ENCODE measurements around the gene KITLG. TPM values are rescaled to one million over a fixed set of nuclear protein-coding genes. Genes with fewer than 3 reads are reported as not detected.
"Not testable (repeated sequence)": the region's sequence is repeated elsewhere in the genome, so short reads cannot be mapped to it uniquely, and the experiment has no call there.

The KITLG gene
- total RNA-seq, 4 donors from 2014 or later, result 10.2 to 27.5 (median 16.4) TPM

DNA sequence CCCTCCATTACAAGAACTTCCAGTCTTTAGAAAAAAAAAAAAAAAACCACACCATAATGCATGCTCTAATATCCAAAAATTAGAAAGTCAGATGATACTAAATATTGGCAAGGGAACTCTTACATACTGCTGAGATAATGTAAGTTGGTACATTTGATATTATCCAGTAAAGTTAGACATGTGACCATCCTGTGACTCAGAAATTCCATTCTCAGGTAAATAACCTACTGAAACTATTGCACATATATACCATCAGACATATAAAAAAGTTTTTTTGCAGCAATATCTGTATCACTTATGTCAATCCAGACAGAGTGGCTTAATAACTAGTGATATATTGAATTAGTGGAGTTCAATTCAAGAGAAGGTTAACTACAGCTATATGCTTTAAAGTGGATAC is 63.5 kb downstream of the KITLG start:
- Histone ChIP-seq H3K36me3 (peaks cover 0 to 21% (median 0%) of the 10 kb centered on the region in 3 donors), H3K27ac (no peak overlapping the region), H3K27me3 (no peaks in the 10 kb centered on the region), H3K9me3 (no peaks in the 10 kb centered on the region), H3K4me1 (peaks cover 0 to 25% (median 5%) of the 10 kb centered on the region in 4 donors), H3K4me3 (no peak overlapping the region)
- no peak for DNase-seq (ENCODE audit: low spot score in 2 of 2)
- TF ChIP-seq, protein P1, sequence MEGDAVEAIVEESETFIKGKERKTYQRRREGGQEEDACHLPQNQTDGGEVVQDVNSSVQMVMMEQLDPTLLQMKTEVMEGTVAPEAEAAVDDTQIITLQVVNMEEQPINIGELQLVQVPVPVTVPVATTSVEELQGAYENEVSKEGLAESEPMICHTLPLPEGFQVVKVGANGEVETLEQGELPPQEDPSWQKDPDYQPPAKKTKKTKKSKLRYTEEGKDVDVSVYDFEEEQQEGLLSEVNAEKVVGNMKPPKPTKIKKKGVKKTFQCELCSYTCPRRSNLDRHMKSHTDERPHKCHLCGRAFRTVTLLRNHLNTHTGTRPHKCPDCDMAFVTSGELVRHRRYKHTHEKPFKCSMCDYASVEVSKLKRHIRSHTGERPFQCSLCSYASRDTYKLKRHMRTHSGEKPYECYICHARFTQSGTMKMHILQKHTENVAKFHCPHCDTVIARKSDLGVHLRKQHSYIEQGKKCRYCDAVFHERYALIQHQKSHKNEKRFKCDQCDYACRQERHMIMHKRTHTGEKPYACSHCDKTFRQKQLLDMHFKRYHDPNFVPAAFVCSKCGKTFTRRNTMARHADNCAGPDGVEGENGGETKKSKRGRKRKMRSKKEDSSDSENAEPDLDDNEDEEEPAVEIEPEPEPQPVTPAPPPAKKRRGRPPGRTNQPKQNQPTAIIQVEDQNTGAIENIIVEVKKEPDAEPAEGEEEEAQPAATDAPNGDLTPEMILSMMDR (IDR thresholded peaks at IDR 0.05), result no peak
- TF ChIP-seq POLR2A (IDR thresholded peaks at IDR 0.05) (no peak), EP300 (IDR thresholded peaks at IDR 0.05) (no peak)

DNA sequence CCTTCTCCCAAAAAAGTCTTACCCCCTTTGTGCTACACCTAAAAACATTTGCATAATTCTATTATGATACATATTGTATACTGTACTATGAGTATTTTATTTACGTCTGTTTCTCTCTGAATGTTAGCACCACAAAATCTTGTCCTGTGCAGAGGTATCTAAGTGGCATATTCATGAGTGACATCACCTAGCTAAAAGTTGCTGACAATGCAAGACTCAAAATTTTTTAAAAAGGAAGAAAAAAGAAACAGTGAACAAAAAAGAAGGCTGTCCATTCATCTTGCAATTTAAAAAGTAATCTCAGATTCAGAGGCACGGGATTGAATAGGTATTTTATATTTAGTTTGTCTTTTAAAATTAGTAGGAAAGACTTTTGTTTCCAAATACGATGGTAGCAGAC is 69.4 kb downstream of the KITLG start:
- Histone ChIP-seq H3K9me3 (no peaks in the 10 kb centered on the region), H3K4me3 (no peak overlapping the region), H3K27ac (no peak overlapping the region), H3K4me1 (peaks cover 0 to 6% (median 0%) of the 10 kb centered on the region in 4 donors), H3K27me3 (no peaks in the 10 kb centered on the region), H3K36me3 (peaks cover 0 to 19% (median 0%) of the 10 kb centered on the region in 3 donors)
- TF ChIP-seq POLR2A (IDR thresholded peaks at IDR 0.05) (no peak), EP300 (IDR thresholded peaks at IDR 0.05) (no peak)
- TF ChIP-seq, protein P1 (IDR thresholded peaks at IDR 0.05), result no peak
- no peak for DNase-seq (ENCODE audit: low spot score in 2 of 2)
- WGBS, 2 donors, result 94 to 95% methylated on average over 3 of the region's 3 CpGs

DNA sequence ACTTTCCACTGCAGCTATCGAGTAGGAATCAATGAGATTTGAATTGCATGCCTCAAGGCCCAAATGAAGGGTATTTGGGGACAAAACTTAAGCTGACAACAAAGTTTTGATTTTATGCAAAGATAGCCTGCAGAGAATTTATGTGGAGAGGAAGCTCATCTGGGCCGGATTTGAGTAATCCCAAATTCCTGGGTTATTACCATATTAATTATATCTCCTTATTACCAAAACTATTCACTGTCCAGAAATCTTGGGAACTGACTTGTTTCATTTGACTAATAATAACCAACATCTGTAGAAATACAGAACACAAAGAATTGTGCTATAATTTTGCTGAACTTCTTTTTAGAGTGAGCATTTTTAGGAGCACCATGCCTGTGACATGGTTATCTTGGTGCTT is 70.4 kb downstream of the KITLG start:
- H3K4me1 ChIP-seq, result peaks cover 0 to 6% (median 0%) of the 10 kb centered on the region in 4 donors
- peaks cover 0 to 21% (median 0%) of the 10 kb centered on the region in 3 donors for H3K36me3 ChIP-seq
- no peak overlapping the region for H3K27ac ChIP-seq
- no peaks in the 10 kb centered on the region for H3K9me3 ChIP-seq
- no peak for DNase-seq (ENCODE audit: low spot score in 2 of 2)
- no peak overlapping the region for H3K4me3 ChIP-seq
- no peaks in the 10 kb centered on the region for H3K27me3 ChIP-seq
- whole genome bisulfite sequencing, 2 donors, result 93 to 97% methylated on average over 2 of the region's 2 CpGs
- no peak for TF ChIP-seq POLR2A (IDR thresholded peaks at IDR 0.05)
- no peak for TF ChIP-seq EP300 (IDR thresholded peaks at IDR 0.05)
- TF ChIP-seq, protein P1 (IDR thresholded peaks at IDR 0.05), result no peak

DNA sequence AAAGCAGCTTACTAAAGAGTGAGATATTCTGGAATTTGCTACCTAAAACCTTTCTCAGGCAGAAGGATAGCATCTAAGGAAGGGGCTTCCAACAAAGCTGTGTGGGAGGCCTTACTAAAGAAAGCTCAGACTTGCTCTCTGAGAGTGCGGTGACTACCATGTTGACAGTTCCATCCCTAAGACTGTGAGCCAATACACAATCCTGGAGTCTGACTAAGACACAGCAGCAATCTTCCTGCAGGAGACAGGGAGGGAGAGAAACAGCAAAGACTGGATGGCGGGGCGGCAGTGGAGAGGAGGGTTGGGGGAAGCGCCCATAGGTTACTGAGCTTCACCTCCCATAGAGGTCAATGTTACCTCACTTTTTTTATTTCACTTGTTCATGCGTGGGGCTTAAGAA is 70.9 kb downstream of the KITLG start:
- H3K9me3 ChIP-seq, result no peaks in the 10 kb centered on the region
- DNase-seq (ENCODE audit: low spot score in 2 of 2), result no peak
- H3K27me3 ChIP-seq, result no peaks in the 10 kb centered on the region
- no peak overlapping the region for H3K27ac ChIP-seq
- H3K4me3 ChIP-seq, result no peak overlapping the region
- H3K36me3 ChIP-seq, result peaks cover 0 to 26% (median 0%) of the 10 kb centered on the region in 3 donors
- H3K4me1 ChIP-seq, result peaks cover 0 to 6% (median 0%) of the 10 kb centered on the region in 4 donors
- TF ChIP-seq EP300 (IDR thresholded peaks at IDR 0.05) (no peak), POLR2A (IDR thresholded peaks at IDR 0.05) (no peak)
- TF ChIP-seq, protein P1 (IDR thresholded peaks at IDR 0.05), result no peak
- WGBS, 2 donors, result 94 to 96% methylated on average over 5 of the region's 5 CpGs

DNA sequence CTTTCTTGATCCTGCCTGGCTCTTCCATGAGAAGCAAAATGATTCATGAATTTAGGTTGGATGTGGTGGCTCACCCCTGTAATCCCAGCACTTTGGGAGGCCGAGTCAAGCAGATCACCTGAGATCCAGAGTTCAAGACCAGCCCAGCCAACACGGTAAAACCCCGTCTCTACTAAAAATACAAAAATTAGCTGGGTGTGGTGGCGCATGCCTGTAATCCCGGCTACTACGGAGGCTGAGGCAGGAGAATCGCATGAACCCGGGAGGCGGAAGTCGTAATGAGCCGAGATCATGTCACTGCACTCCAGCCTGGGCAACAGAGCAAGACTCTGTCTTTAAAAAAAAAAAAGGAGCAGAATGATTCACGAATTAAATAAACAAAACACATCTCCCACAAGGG is 72.4 kb downstream of the KITLG start:
- not testable (repeated sequence) for H3K27ac ChIP-seq; DNase-seq (ENCODE audit: low spot score in 2 of 2); H3K4me1 ChIP-seq; H3K27me3 ChIP-seq; H3K9me3 ChIP-seq; H3K4me3 ChIP-seq
- 96% methylated on average over 12 of the region's 12 CpGs for WGBS, 2 donors
- H3K36me3 ChIP-seq, result peaks cover 0 to 36% (median 0%) of the 10 kb centered on the region in 3 donors

DNA sequence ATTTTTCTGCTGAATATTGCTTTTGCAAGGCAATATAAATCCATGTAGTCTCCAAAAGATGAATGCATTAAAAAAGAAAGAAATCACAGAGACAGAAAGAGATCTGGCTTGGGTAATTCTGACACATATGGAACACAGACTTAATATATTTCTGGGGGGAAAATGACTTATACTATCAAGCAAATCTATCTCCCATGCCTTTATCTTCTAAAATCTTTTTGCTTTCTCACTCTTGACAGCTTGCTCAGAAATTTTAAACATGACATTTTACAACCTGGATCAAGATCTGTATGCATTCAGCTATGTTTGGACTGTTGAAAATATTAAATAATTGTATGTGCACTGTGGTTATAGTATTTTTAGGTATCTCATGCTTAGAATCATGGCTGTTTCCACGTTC is 73.0 kb downstream of the KITLG start:
- no peak for DNase-seq (ENCODE audit: low spot score in 2 of 2)
- no peaks in the 10 kb centered on the region for H3K9me3 ChIP-seq
- peaks cover 0 to 6% (median 0%) of the 10 kb centered on the region in 4 donors for H3K4me1 ChIP-seq
- no peaks in the 10 kb centered on the region for H3K27me3 ChIP-seq
- no peak overlapping the region for H3K27ac ChIP-seq
- WGBS, 2 donors, result 91 to 92% methylated on average over 1 of the region's 1 CpG
- no peak overlapping the region for H3K4me3 ChIP-seq
- peaks cover 0 to 39% (median 0%) of the 10 kb centered on the region in 3 donors for H3K36me3 ChIP-seq
- TF ChIP-seq, protein P1 (IDR thresholded peaks at IDR 0.05), result no peak
- TF ChIP-seq EP300 (IDR thresholded peaks at IDR 0.05), result no peak
- no peak for TF ChIP-seq POLR2A (IDR thresholded peaks at IDR 0.05)
